CD4-positive, alpha-beta T cell (primary cell): ENCODE measurements around the gene KCND3. TPM values are rescaled to one million over a fixed set of nuclear protein-coding genes. Genes with fewer than 3 reads are reported as not detected.

Experiments
- ATAC-seq: fragments of 200-7000 bp; cut with Tn5 transposase; one replicate; pipeline ENCODE4 v1.10.0; 2022; ENCODE audit warnings: mild to moderate bottlenecking; ENCODE audit not compliant: poor library complexity
- CTCF ChIA-PET: fragments of 350-600 bp; sonication (Branson Sonifier 250); formaldehyde crosslinking; loops from one replicate; lab custom pipeline; 2021; ENCODE audit warnings: antibody characterized with exemption, inconsistent platforms; lab: Charles Lee
- POLR2A ChIA-PET: fragments of 350-600 bp; sonication (Branson Sonifier 250); formaldehyde crosslinking; loops from one replicate; lab custom pipeline; 2021; ENCODE audit warnings: antibody characterized with exemption, inconsistent platforms; lab: Charles Lee
- DNase-seq, 14 experiments: peaks; one replicate each; pipeline ENCODE4 v3.0.0-alpha.2; 2013 to 2020; ENCODE audit warnings: mixed read lengths in 2 of 14
- H3K27ac ChIP-seq, 2 donors: one replicate each; pipeline versions ENCODE4 v1.5.1 to v1.7.0; 2013; ENCODE audit warnings: low read length in 2 of 2, low read depth in 1 of 2, mild to moderate bottlenecking in 1 of 2
- H3K27me3 ChIP-seq, 2 experiments: 1 replicate in 1 of 2; 2 replicates in 1 of 2; pipeline versions ENCODE4 v1.6.1 to v1.7.0; 2013; ENCODE audit warnings: low read length in 2 of 2, control low read depth in 1 of 2, mild to moderate bottlenecking in 1 of 2, moderate library complexity in 1 of 2; ENCODE audit not compliant: insufficient read depth in 2 of 2, control insufficient read depth in 1 of 2
- H3K36me3 ChIP-seq: one replicate; pipeline ENCODE4 v1.6.1; 2013; ENCODE audit warnings: low read length, control low read depth; ENCODE audit not compliant: insufficient read depth
- H3K4me1 ChIP-seq: one replicate; pipeline ENCODE4 v1.6.1; 2013; ENCODE audit warnings: low read length, control low read depth; ENCODE audit not compliant: insufficient read depth
- H3K4me3 ChIP-seq: one replicate; pipeline ENCODE4 v1.5.1; 2013; ENCODE audit warnings: mild to moderate bottlenecking, low read length, moderate library complexity
- H3K9me3 ChIP-seq, 2 experiments: 1 replicate in 1 of 2; 2 replicates in 1 of 2; pipeline versions ENCODE4 v1.6.1 to v1.7.0; 2013; ENCODE audit warnings: low read length in 2 of 2, mild to moderate bottlenecking in 2 of 2, control low read depth in 1 of 2, moderate library complexity in 1 of 2; ENCODE audit not compliant: control insufficient read depth in 1 of 2, insufficient read depth in 1 of 2
- H3K27ac Mint-ChIP-seq: one replicate; pipeline ENCODE4 v1.8.0; 2020; ENCODE audit warnings: mixed read lengths
- H3K27me3 Mint-ChIP-seq: one replicate; pipeline ENCODE4 v1.8.0; 2021; ENCODE audit warnings: mixed read lengths
- H3K36me3 Mint-ChIP-seq: one replicate; pipeline ENCODE4 v1.8.0; 2021; ENCODE audit warnings: low read depth, mixed read lengths
- H3K4me1 Mint-ChIP-seq: one replicate; pipeline ENCODE4 v1.8.0; 2021; ENCODE audit warnings: low read depth, mixed read lengths
- H3K4me3 Mint-ChIP-seq: one replicate; pipeline ENCODE4 v1.8.0; 2020; ENCODE audit warnings: mild to moderate bottlenecking, mixed read lengths
- H3K9me3 Mint-ChIP-seq: one replicate; pipeline ENCODE4 v1.8.0; 2020; ENCODE audit warnings: mixed read lengths
- intact Hi-C, 2 experiments: fragments of 100-400 bp; cut with DNase I in 1 of 2; cut with micrococcal nuclease in 1 of 2; formaldehyde crosslinking; loops; one replicate each; pipeline versions ENCODE4 v1.15.1 to v1.9.0; 2023 to 2025; cut with DNase I, micrococcal nuclease
- total RNA-seq, 174 experiments: library from RNA in 2 of 174; stranded (reverse) in 2 of 174; gene quantifications; one replicate each; pipeline ENCODE4 v1.2.3 and lab custom pipeline; 2021 to 2026
- TF ChIP-seq, protein P1 (sequence below): fragments of 200-600 bp; IDR thresholded peaks from one replicate; pipeline ENCODE4 v1.8.0; 2022; ENCODE audit warnings: antibody characterized with exemption, mild to moderate bottlenecking

Gene KCND3
- total RNA-seq, 2 experiments from 2014 or later = 0.05 TPM; not detected in 1

GRCh38 chr1:111908011-111908621 is 81.4 kb downstream of the KCND3 start:
- Mint-ChIP-seq H3K9me3 (peaks cover under 1% of the 10 kb centered on the region), H3K27me3 (peaks cover 78% of the 10 kb centered on the region), H3K36me3 (no peaks in the 10 kb centered on the region), H3K4me1 (no peaks in the 10 kb centered on the region), H3K4me3 (no peak overlapping the region), H3K27ac (no peak overlapping the region)
- no peaks in the 10 kb centered on the region for H3K36me3 ChIP-seq
- H3K4me3 ChIP-seq = no peak overlapping the region
- CTCF ChIA-PET = no interaction called here
- no peak for ATAC-seq
- intact Hi-C loops = no loop called here
- H3K4me1 ChIP-seq = peaks cover 4% of the 10 kb centered on the region
- no peaks in the 10 kb centered on the region for H3K9me3 ChIP-seq
- POLR2A ChIA-PET = no interaction called here
- peaks cover 19% of the 10 kb centered on the region in 2 experiments for H3K27me3 ChIP-seq
- H3K27ac ChIP-seq = no peak overlapping the region
- no peak for DNase-seq
- TF ChIP-seq, protein P1, sequence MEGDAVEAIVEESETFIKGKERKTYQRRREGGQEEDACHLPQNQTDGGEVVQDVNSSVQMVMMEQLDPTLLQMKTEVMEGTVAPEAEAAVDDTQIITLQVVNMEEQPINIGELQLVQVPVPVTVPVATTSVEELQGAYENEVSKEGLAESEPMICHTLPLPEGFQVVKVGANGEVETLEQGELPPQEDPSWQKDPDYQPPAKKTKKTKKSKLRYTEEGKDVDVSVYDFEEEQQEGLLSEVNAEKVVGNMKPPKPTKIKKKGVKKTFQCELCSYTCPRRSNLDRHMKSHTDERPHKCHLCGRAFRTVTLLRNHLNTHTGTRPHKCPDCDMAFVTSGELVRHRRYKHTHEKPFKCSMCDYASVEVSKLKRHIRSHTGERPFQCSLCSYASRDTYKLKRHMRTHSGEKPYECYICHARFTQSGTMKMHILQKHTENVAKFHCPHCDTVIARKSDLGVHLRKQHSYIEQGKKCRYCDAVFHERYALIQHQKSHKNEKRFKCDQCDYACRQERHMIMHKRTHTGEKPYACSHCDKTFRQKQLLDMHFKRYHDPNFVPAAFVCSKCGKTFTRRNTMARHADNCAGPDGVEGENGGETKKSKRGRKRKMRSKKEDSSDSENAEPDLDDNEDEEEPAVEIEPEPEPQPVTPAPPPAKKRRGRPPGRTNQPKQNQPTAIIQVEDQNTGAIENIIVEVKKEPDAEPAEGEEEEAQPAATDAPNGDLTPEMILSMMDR = no peak

GRCh38 chr1:111907321-111907720 is 82.1 kb downstream of the KCND3 start:
- intact Hi-C loops = no loop called here

DNA sequence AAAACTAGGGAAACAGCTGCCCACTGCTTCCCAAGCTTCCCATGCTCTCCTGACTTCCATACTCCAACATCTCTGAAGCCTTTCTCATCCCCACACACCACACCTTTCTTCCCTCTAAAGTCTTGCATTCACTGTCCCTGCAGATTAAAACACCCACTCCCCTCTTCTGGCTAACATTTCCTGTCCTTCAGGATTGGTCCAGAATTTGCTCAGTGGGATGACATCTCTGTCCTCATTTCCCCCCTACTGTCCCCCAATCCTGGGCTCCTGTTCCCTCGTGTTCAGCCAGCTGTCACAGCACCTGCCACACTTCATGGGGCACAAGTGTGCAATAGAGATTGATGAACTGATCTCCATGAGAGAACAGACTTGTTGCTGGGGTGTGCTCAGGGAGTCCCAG is 82.7 kb downstream of the KCND3 start:
- H3K36me3 Mint-ChIP-seq = no peaks in the 10 kb centered on the region
- no peaks in the 10 kb centered on the region for H3K4me1 Mint-ChIP-seq
- TF ChIP-seq, protein P1 = no peak
- no peak overlapping the region for H3K4me3 ChIP-seq
- peaks cover 19 to 22% of the 10 kb centered on the region in 2 experiments for H3K27me3 ChIP-seq
- H3K27ac Mint-ChIP-seq = no peak overlapping the region
- H3K27ac ChIP-seq = no peak overlapping the region
- intact Hi-C loops = no loop called here
- ATAC-seq = no peak
- H3K4me3 Mint-ChIP-seq = no peak overlapping the region
- no peaks in the 10 kb centered on the region for H3K36me3 ChIP-seq
- ChIA-PET CTCF (no interaction called here), POLR2A (no interaction called here)
- DNase-seq = no peak
- H3K9me3 ChIP-seq = no peaks in the 10 kb centered on the region
- H3K9me3 Mint-ChIP-seq = no peaks in the 10 kb centered on the region
- peaks cover 75% of the 10 kb centered on the region for H3K27me3 Mint-ChIP-seq
- peaks cover 4% of the 10 kb centered on the region for H3K4me1 ChIP-seq

More at GRCh38 chr1:111907321-111907720, 82.1 kb downstream of the KCND3 start:
- Mint-ChIP-seq H3K27me3 (peaks cover 74% of the 10 kb centered on the region), H3K27ac (no peak overlapping the region), H3K4me1 (no peaks in the 10 kb centered on the region), H3K9me3 (no peaks in the 10 kb centered on the region), H3K36me3 (no peaks in the 10 kb centered on the region), H3K4me3 (no peak overlapping the region)
- Histone ChIP-seq H3K4me3 (no peak overlapping the region), H3K4me1 (peaks cover 4% of the 10 kb centered on the region), H3K9me3 (no peaks in the 10 kb centered on the region), H3K27me3 (peaks cover 19 to 22% of the 10 kb centered on the region in 2 experiments), H3K36me3 (no peaks in the 10 kb centered on the region), H3K27ac (no peak overlapping the region)
- DNase-seq (no peak), ATAC-seq (no peak)
- TF ChIP-seq, protein P1 = no peak
- POLR2A ChIA-PET = no interaction called here
- CTCF ChIA-PET = no interaction called here
